HepG2 (cell line): Measurements from ENCODE around the gene NRL. TPM values are rescaled to one million over a fixed set of nuclear protein-coding genes. Genes with fewer than 3 reads are reported as not detected.

Source experiments
- ELF3 ChIP-seq: IDR thresholded peaks from 2 replicates; pipeline ENCODE4 v1.6.1; 2016; ENCODE audit warnings: missing genetic modification reagents, missing compliant biosample characterization
- HIVEP1 ChIP-seq: sonication (generic); formaldehyde crosslinking; IDR thresholded peaks from 2 replicates; pipeline ENCODE4 v1.4.0; 2020; ENCODE audit warnings: mild to moderate bottlenecking, missing genetic modification reagents
- HNF1A ChIP-seq, 2 experiments: sonication (generic) in 1 of 2; formaldehyde crosslinking in 1 of 2; IDR thresholded peaks; 2 replicates each; pipeline versions ENCODE4 v1.4.0 to v1.6.1; 2016 to 2020; ENCODE audit warnings: borderline replicate concordance in 1 of 2, low read depth in 1 of 2, mild to moderate bottlenecking in 1 of 2, missing genetic modification reagents in 1 of 2
- HNF4G ChIP-seq, 2 experiments: sonication (generic) in 1 of 2; formaldehyde crosslinking in 1 of 2; IDR thresholded peaks; 2 replicates each; pipeline versions ENCODE4 v1.4.0 to v1.6.1; 2011 to 2020; ENCODE audit warnings: borderline replicate concordance in 2 of 2, low read depth in 2 of 2, mild to moderate bottlenecking in 2 of 2, low read length in 1 of 2, missing genetic modification reagents in 1 of 2, moderate library complexity in 1 of 2
- MAF1 ChIP-seq: sonication (generic); formaldehyde crosslinking; IDR thresholded peaks from 2 replicates; pipeline ENCODE4 v1.5.0; 2020; ENCODE audit warnings: missing genetic modification reagents, borderline replicate concordance
- MAZ ChIP-seq, 2 experiments: sonication (generic) in 1 of 2; formaldehyde crosslinking in 1 of 2; IDR thresholded peaks; 2 replicates each; pipeline versions ENCODE4 v1.5.0 to v1.6.1; 2012 to 2020; ENCODE audit warnings: low read depth in 2 of 2, mild to moderate bottlenecking in 2 of 2, borderline replicate concordance in 1 of 2, improper control_type of control experiment in 1 of 2, low read length in 1 of 2, missing genetic modification reagents in 1 of 2, moderate library complexity in 1 of 2
- PRDM15 ChIP-seq: sonication (generic); formaldehyde crosslinking; IDR thresholded peaks from 2 replicates; pipeline ENCODE4 v1.4.0; 2020; ENCODE audit warnings: missing genetic modification reagents
- PRDM4 ChIP-seq: sonication (generic); formaldehyde crosslinking; IDR thresholded peaks from 2 replicates; pipeline ENCODE4 v1.9.0; 2021; ENCODE audit warnings: missing genetic modification reagents, borderline replicate concordance
- ZBTB26 ChIP-seq: IDR thresholded peaks from 2 replicates; pipeline ENCODE4 v1.6.1; 2016; ENCODE audit warnings: missing compliant biosample characterization, missing genetic modification reagents, borderline replicate concordance
- ZNF460 ChIP-seq: sonication (generic); formaldehyde crosslinking; IDR thresholded peaks from 2 replicates; pipeline ENCODE4 v1.5.1; 2020; ENCODE audit warnings: missing genetic modification reagents, mild to moderate bottlenecking, borderline replicate concordance
- ZSCAN12 ChIP-seq: sonication (generic); formaldehyde crosslinking; IDR thresholded peaks from 2 replicates; pipeline ENCODE4 v1.9.0; 2021; ENCODE audit warnings: mild to moderate bottlenecking, missing genetic modification reagents
- polyA plus RNA-seq, 8 experiments: library from polyadenylated mRNA; depleted of rRNA in 3 of 8; stranded (reverse) in 7 of 8; unstranded in 1 of 8; fragments of >200 nt; fragmentation: Illumina TruSeq in 4 of 8; extraction: Trizol in 4 of 8; gene quantifications; 2 replicates each; pipeline versions ENCODE4 v1.2.1 to v1.2.3, GENCODE V29; 2011 to 2016; ENCODE audit warnings: low read depth in 4 of 8, missing spikeins in 1 of 8, mixed read lengths in 1 of 8; ENCODE audit not compliant: insufficient read depth in 1 of 8
- total RNA-seq, 5 experiments: library from RNA; depleted of rRNA; stranded (reverse); fragments of >200 nt; fragmentation: Illumina TruSeq; extraction: Trizol; gene quantifications; 2 replicates each; pipeline ENCODE4 v1.2.3, GENCODE V29; 2016; ENCODE audit warnings: low read depth in 1 of 5

Gene NRL
- total and polyA plus RNA-seq, 2 of the 13 experiments (the other 11 are each of a cell fraction or from before 2014, with no cell fraction given) = 2.5 to 4.7 TPM

GRCh38 chr14:24093901-24094840 is 20.6 kb downstream of the NRL start, which contains the start of gene PCK2 (continued):
- TF ChIP-seq ELF3 (CRISPR knock-in tag) (peak; percentile 84), HNF1A (IDR thresholded peaks at IDR 0.05; ENCODE audit: low read depth) (peak; percentile 63; the same call in 1 of the 2 replicates), HNF1A (CRISPR knock-in tag; IDR thresholded peaks at IDR 0.05; ENCODE audit: borderline replicate concordance) (peak; percentile 71; the same call in 1 of the 2 replicates), MAZ (IDR thresholded peaks at IDR 0.05; ENCODE audit: borderline replicate concordance, low read depth, low read length) (peak; percentile 94), MAZ (CRISPR knock-in tag; IDR thresholded peaks at IDR 0.05; ENCODE audit: low read depth) (peak; percentile 100), ZBTB26 (CRISPR knock-in tag) (peak; percentile 88), HIVEP1 (CRISPR knock-in tag) (peak; percentile 78), HNF4G (IDR thresholded peaks at IDR 0.05; ENCODE audit: borderline replicate concordance, low read depth, low read length) (peak; percentile 93), HNF4G (CRISPR knock-in tag; IDR thresholded peaks at IDR 0.05; ENCODE audit: borderline replicate concordance, low read depth) (peak; percentile 50), ZSCAN12 (CRISPR knock-in tag) (peak; percentile 93), PRDM4 (CRISPR knock-in tag) (peak; percentile 81; the same call in 1 of the 2 replicates), MAF1 (CRISPR knock-in tag) (peak; percentile 97), ZNF460 (CRISPR knock-in tag) (no peak), PRDM15 (CRISPR knock-in tag) (peak; percentile 95)
